ENCODE measurements around the gene DICER1.

DNA sequence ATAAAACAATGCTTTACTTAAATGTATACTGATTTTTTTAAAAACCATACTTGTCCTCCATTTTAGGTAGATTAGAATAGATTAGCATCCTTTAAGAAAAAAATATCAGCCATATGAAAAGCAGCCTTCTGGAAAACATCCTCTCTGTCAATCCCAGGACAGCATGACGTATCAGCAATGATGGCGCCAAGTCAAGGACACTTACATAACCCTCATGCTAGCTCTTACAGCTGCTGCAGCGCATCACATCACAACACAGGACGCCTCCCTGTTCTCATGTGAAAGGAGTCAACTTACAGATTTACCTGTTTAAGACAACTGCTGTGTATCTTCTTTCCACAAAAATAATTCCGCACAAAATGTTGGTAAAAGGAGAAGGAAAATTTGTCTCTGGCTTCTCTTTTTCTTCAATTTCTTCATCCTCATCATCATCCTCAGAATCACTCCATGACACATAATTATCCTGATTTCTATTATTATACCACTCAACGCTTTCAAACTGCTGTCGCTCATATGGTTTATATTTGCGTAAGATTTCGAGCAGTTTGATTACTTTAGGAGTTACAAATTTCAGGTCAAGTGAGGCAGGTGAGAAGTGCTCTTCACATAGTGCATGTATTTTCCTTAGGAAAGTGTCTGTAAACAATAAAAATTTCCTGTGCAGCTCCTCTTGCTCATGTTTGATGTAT, 33.3 kb downstream of the DICER1 start:
- TF ChIP-seq GATA3 (IDR thresholded peaks at IDR 0.05; ENCODE audit: low read depth, low read length) (no peak), GATA2 (IDR thresholded peaks at IDR 0.05; ENCODE audit: low read depth, low read length) (no peak)

Measured in SH-SY5Y (cell line).